Stimulated activated CD8-positive, alpha-beta memory T cell treated with anti-CD3 and anti-CD28 coated beads, Interleukin-2, amount 100 ng/mL, for 48 hours (primary cell): ENCODE results near the gene SMIM27.
"Not testable (repeated sequence)": the region's sequence is repeated elsewhere in the genome, so short reads cannot be mapped to it uniquely, and the experiment has no call there.

Source experiments
- DNase-seq, 2 donors: peaks; one replicate each; pipeline ENCODE4 v3.0.0-alpha.2; 2020; ENCODE audit warnings: low read depth in 2 of 2

The SMIM27 gene, protein sequence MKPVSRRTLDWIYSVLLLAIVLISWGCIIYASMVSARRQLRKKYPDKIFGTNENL

DNA sequence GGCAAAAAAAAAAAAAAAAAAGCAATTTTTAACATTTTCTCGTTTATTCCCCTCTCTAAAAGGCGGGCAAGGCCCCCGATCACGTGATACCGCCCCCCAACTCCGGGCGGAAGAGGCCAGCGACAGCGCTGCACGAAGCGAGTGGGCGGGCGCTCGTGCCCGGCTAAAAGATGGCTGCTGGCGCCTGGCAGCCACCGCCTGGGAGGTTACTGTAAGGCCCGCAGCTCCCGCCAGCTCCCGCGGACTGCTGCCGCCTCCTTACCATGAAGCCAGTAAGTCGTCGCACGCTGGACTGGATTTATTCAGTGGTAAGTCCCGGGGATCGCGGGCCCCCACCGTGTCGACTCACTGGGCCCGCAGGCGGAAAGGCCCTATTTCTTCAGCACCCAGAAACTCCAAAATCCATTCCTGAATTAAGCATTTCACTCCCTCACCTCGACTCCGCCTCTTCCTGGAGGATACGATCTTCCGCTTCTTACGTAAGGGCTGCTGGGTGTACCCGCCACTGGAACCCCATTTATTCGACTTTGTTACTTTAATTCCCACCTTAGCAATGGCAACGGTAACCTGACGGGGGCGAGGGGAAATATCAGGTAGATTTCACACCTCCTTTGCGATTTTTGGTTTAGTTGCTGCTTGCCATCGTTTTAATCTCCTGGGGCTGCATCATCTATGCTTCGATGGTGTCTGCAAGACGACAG lies at the start of gene SMIM27, which contains the start of gene TOPORS:
Gene SMIM27 (plus strand): TSS at position 156 of the 701 bp plus-strand sequence. CDS start 108 bp downstream, at position 264.
Gene TOPORS (minus strand): TSS at position 415 of the 701 bp plus-strand sequence. CDS start 150 bp downstream, at position 265.
- peak; percentile 80 to 84 for DNase-seq

DNA sequence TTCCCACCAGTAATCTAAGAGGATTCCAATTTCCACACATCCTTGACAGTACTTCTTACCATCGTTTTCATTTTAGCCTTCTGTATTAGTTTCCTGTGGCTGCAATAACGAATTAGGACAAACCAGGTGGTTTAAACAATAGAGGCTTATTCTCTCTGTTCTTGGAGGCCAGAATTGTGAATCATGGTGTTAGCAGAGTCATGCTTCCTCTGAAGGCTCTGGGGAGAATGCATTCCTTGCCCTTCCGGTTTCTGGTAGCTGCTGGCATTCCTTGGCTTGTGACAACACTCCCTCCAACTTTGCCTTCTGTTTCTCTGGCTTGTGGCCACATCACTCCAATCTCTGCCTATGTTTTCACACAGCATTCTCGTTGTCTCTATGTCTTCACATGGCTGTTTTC lies 49.7 kb upstream of the SMIM27 start:
- no peak for DNase-seq

DNA sequence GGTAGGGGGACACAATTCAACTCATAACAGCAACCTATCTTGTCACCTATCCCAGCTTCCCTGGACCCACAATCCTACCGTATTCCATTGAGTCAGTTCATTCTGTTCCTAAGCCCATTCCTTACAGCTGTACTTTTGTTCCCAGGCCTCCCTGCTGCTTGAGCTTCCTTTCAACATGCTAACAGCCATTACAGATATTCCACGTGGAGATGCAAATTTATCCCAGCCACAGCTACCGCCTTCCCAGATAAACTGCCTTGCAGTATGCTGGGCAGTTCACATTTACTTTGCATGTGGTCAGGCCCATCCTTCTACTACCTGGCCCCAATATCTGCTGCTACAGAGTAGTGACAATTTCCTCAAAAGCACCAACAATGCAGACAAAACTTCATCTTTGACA lies 49.1 kb upstream of the SMIM27 start:
- no peak for DNase-seq

DNA sequence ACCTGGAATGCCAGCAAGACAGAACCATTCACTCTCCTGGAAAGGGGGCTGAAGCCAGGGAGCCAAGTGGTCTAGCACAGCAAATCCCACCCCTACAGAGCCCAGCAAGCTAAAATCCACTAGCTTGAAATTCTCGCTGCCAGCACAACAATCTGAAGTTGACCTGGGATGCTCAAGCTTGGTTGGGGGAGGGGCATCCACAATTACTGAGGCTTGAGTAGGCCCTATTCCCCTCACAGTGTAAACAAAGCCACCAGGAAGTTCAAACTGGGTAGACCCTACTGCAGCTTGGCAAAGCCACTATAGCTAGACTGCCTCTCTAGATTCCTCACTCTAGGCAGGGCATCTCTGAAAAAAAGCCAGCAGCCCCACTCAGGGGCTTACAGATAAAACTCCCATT lies 43.4 kb upstream of the SMIM27 start:
- DNase-seq, result no peak

DNA sequence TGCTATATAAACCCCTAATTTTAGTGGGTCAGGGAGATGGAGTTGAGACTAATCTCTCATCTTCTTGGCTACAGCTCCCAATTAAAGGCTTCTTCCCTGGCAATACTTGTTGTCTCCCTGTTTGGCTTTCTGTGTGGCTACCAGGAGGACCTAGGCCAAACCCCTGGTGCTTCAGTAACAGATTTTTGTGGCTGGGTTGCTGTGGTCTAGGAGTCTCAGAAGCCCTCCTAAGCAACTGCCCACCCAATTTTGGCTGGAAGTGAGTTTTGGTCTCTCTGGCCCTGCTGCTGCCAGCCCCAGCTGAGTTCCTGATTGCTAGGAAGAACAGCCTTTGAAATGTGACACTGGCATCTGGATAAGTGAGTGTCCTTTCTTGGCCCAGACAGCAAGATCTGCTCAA lies 35.9 kb upstream of the SMIM27 start:
- no peak for DNase-seq

DNA sequence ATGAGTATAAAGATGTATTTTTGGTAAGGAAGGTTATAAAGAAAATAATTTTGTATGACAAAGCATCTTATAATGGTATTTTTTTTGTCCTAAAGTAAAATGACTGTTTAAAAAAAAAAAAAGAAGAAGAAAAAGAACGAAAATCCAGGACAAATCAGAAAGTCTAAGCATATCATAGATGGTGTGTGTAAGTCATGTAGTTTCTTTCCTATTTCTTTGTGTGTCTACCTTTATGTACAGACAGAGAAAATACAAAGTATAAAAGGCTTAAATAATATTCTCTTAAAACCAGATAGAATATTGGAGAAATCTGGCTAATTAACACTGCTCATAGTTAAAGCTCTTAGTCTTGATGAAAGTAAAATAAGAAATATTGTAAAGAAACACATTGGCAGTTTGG lies 33.9 kb upstream of the SMIM27 start:
- no peak for DNase-seq

DNA sequence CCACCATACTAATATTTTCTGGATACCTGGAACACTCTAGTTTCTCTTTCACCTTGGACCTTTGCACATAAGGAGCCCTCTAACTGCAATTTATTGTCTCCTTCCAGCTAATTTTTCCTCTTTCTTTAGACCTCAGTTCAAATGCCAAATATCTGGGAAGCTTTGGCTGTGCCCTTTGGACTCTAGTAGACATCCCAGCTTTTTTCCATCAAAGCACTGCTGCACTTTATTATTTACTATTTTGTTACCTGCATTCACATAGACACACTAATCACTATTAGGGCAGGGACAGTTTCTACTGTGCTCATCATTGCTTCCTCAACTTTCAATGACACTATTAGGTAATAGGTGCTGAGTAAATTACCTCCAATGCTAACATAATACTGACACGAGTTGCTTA lies 28.2 kb upstream of the SMIM27 start:
- DNase-seq, result no peak

DNA sequence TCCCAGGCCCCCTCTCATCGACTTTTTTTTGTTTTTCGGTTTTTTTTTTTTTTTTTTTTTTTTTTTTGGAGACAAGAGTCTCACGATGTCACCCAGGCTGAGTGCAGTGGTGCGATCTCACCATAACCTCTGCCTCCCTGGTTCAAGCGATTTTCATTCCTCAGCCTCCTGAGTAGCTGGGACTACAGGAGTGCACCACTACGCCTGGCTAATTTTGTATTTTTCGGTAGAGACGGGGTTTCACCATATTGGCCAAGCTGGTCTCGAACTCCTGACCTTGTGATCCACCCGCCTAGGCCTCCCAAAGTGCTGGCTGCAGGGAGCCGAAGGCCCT lies 27.6 kb upstream of the SMIM27 start:
- not testable (repeated sequence) for DNase-seq

DNA sequence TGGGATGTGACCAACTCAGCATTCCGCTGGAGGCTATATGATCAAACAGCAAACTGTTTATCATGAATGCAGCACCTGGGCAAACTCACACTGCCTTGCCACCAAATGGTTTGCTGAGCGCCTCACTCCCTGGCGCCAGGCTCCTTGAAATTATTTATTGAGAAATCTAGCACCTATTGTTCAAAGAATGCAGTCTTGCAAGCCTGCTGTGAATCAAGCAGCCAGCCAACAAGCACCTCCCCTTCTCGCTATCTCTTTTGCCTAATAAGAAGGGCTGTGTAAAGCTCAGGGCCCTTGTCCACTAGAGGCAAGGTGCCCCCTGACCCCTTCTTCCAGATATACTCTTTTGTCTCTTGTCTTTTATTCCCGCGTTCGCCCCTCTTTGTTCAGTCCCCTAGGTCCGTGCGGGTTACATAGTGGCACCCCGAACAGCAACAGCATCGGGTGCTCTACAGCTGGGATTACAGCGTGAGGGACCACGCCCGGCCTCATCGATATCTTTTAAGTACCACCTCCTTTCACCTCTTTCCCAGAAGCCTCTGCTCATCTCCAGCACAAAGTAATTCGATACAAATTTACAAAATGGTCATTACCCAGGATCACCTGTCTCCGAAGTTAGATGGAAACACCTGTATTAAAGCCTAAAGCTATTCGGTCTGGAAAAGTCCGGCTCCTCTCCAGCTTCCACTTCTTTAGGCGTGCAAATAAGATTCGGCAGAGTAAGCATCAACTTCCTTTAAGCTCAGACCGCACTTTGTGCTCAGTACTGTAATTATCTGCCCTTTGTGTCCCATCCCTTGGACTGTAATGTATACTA lies 27.0 kb upstream of the SMIM27 start:
- DNase-seq, result peak in 1 of 2 donors; percentile 9

DNA sequence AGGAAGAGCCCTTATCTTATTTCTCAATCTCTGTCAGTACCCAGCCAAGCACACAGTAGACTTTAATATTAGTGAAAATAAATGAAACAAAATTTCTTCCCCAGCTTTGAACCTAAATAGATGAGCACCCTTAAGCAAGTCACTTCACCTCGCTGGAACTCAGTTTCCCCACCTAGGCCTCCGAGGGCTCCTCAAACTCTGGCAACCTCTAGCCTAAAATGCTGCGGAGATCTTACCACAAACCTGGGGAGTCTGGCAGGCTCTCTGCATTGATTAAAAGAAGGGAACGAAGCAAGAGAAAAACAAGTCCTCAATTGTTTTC lies 26.5 kb upstream of the SMIM27 start:
- no peak for DNase-seq

DNA sequence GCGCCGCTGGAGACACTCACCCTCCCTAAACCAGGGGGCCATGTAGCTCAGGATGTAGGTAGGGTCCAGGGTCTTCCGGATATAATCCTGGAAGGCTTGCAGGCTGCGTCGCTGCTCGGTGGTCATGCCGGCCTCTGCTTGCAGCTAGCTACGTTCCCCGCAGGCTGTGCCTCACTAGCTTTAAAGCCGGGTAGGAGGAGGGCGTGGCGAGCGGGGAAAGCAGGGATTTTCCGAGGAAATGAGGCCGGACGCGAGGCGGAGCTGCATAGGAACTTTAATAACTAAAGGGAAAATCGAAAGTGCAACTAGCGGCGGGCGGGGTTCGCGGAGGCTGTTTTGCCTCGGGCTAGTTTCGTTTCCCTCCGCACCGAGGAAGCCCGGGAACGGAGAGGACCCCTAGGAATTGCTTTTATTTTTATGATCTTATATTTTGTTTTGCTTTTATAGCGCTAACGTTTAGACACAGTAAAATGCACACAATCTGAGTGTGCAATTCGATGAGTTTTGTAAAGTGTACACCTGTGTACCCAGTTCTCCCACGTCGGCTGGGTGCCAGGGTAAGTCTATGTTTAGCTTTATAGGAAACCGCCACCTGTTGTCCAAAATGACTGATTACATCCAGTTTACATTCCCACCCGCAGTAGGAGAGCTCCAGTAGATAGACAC lies 26.0 kb upstream of the SMIM27 start, which contains the start of gene RIGI:
Gene RIGI (minus strand): TSS at position 156 of the 666 bp plus-strand sequence. CDS start 30 bp downstream, at position 126.
- DNase-seq, result peak; percentile 57 to 59

DNA sequence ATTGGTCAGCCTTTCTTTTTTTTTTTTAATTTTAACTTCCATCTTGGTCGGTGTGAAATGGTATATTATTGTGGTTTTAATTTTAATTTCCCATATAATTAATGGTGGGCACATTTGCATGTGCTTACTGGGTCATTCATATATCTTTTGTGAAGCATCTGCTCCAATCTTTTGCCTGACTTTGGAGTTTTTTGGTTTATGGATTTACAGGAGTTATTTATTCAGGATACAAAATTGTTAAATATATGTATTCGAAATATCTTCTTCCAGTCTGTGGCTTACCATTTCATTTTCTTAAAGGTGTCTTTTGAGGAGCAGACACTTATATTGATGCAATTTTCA lies 25.4 kb upstream of the SMIM27 start:
- no peak for DNase-seq

DNA sequence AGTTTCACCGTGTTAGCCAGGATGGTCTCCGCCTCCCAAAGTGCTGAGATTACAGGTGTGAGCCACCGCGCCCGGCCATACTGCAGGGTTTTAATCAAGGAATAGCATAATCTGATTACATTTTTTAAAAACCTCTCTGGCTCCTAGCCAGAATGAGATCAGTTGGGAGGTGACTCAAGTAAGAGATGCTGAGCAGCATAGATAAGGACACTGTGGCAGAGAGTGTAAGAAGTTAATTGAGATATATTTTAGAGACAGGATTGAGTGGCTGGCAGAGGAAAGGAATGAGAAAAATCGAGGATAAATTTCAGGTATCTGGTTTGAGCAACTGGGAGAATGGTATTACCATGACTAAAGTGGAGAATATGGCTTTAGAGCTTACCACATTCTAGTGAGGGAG lies 18.8 kb upstream of the SMIM27 start:
- DNase-seq, result no peak

DNA sequence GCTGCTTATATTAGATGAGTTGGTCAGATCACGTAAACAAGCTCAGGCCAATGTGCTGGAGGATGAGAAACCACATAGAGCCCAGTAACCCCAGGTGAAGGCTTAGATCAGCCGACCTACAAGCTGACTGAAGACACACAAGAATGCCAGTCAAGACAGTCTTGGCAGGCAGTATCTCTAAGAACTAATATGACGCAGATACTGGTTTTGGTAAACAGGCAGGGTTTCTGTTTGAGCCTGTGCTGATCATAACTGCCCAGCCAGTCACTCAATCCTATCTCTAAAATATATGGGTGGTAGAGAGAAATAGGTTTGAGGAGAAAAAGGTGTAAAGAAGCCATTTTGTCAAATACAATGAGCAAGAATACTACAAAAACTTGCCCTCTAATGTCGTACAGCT lies 18.3 kb upstream of the SMIM27 start:
- DNase-seq, result no peak

DNA sequence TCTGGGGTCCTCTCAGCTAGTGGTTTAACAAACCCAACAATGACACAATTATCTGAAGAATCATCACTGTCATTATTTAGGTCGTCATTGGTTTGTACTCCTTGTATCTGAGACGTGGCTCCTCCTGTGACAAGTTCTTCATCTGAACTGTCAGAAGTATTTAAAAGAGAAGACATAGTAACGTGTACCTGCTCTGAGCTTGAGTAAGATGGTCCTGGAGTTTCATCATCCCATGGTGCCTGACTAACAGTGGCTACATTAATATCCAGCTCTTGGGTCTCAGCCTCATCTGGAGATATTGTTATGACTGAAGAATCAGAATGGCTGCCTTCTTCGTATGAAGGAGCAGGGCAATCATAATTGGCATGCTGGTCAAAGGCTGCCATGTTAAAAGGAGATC lies 9.1 kb upstream of the SMIM27 start:
- DNase-seq, result no peak

DNA sequence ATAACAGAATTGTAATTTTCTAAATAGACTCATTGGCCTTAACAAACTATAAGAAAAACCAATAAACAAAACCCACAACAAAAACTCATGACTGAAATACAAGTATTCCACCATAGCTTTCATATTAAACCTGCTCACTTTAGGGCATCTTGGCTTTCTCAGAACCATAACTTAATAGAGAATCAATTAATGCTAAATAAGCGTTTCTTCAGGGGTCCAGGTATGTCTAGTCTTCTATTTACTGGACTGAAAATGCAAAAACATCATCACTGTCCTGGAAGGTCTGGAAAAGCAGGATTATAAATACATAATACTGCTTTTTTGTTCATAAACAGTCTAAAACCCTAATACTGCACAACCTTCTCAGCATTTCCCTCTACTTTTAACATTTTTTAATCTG lies 6.2 kb upstream of the SMIM27 start:
- DNase-seq, result no peak

DNA sequence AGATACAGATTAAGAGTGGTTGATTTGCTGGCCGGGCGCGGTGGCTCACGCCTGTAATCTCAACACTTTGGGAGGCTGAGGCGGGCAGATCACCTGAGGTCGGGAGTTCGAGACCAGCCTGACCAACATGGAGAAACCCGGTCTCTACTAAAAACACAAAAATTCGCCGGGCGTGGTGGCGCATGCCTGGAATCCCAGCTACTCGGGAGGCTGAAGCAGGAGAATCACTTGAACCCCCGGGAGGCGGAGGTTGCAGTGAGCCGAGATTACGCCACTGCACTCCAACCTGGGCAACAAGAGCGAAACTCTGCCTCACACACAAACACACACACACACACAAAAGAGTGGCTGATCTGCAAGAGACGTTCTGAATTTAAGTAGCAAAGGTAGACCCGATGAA lies 3.9 kb upstream of the SMIM27 start:
- DNase-seq, result not testable (repeated sequence)

DNA sequence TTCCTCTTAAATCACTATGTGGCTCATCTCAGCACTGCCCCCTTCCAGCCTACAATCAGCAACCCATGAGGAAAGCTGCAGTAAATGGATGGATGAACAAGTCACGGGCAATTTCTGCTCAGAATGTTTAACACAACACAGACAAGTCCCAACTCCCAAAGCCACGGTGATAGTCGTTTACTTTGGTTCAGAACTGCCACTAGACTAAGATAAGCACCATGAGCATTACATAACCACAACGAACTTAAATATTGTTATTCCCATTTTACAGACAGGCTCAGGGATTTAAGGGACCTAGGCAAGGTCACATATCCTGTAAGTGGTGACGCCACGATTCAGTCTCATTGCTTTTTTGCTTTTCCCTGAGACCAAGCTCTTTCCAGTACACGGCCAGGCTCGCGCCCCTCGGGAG lies 2.0 kb upstream of the SMIM27 start:
- no peak for DNase-seq

DNA sequence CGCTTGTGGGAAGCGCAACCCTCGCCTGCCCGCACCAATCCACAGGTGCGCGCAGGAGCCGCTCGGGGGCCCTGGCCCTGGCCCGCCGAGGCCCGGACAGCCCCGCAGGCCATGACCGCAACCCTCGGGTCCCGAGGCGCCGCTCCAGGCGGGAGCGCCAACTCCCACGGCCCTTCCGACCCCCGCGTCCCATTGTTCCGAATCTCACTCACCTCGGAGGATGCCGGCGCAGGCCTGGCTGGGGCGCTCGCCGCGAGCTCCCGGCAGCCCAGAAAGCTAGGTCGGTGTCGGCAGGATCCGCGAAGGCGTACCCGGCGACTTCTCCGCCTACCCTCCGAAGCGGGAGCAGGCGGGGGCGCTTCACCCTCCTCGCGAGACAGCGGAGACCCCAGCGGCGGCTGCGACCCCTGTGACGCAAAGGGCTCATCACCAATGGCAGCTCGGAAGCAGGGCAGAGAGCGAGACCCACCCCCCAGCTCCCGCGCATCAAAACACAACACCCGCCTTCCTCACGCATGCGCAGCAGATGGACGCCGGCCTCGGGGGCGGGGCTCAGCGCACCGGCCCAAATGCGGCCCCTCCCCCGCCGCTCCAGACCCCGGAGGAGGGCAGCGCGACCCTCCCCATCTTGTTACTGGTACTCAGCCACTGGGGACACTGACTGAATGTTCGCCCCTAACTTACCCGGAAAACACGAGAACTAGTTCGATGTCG lies 1.4 kb upstream of the SMIM27 start:
- DNase-seq, result peak; percentile 87 to 92

DNA sequence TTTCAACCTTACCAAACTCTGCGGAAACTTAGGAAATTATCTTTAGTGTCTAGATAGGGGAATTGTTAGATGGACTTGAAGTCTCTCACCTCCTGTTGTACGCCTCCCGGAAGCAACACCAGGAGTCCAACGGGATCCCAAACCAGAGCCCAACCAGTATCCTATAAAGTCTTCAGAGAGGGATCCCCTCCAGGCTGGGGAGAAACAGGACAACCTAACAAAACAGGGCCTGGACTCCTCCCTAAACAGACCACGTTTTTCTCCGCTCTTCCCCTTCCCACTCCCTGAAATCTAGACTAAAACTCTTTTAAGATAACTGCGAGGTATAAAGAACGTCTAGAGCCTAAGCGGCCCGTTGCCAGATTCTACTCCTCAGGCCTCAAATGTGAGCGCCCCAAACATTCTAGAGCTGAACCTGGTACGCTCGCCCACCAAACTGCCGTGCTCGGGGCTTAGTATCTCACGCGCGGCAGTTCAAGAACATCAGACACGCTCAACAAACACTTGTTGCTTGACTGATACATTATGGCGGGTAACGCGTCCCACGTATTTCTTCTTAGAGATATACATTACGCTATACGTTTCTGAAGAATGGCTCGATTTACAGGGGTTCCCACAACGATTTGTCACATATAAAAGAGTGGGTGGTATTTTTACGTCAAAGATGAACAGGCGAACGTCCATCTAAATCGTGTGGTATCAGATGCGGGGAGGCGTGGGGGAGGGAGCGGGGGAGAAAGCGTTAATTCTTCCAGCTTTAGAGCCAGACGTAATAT lies 663 bp upstream of the SMIM27 start:
- peak; percentile 14 to 33 for DNase-seq

DNA sequence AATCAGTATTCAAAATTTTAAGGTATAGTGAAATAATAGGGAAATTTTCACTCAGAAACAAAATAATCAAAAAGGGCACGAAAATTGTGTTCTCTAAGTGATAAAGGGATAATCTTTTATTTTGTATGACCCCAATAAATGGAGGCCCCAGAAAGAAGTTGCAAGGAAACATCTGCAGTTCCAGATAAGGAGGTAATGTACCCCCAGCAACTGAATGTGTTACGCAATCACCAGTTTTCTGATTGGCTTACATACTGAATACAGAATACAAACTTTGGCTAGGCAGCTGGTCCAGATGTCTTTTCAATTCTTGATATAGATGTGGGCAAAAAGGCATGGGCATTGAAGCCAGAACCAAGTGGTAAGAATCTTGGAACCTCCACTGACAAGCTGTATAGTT lies 2.0 kb downstream of the SMIM27 start:
- DNase-seq, result no peak
